HG02973 (cell line): ENCODE results near the gene ANGPT4.

Experiments
- ATAC-seq: cut with Tn5 transposase; IDR thresholded peaks from one replicate; pipeline ENCODE4 v1.9.1; 2021; ENCODE audit warnings: moderate library complexity; ENCODE audit not compliant: unreplicated experiment

Gene ANGPT4, protein sequence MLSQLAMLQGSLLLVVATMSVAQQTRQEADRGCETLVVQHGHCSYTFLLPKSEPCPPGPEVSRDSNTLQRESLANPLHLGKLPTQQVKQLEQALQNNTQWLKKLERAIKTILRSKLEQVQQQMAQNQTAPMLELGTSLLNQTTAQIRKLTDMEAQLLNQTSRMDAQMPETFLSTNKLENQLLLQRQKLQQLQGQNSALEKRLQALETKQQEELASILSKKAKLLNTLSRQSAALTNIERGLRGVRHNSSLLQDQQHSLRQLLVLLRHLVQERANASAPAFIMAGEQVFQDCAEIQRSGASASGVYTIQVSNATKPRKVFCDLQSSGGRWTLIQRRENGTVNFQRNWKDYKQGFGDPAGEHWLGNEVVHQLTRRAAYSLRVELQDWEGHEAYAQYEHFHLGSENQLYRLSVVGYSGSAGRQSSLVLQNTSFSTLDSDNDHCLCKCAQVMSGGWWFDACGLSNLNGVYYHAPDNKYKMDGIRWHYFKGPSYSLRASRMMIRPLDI

DNA sequence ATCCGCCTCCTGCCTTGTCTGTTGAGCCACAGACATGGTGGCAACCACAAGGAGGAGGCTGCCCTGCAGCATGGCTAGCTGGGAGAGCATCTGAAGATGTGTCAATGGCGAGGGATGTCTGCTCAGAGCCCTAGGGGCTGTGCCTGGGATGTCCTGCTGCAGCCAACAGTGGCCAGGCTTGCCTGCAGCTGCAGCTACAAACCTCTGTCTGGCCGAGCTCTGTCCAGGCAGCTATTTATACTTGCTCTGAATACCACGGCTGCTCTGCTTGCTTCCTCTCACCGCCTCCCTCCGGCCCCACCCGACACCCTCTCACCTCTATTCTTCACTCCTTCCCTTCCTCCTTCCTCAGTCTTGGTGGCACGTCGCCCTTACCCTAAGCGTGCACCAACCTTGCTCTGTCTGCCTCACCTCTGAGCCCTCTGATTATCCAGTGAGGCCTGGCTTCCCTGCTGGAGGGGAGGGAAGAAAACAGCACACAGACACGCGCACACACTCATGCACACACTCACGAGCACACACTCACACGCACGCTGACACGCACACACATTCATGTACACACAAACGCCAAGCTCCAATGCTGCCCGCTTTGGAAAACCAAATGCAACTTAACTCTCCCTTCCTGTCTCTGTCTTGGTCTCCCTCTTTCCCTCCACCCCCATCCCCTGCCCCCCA is at the start of gene ANGPT4:
Gene ANGPT4, minus strand, starts transcription at position 210 of the 675 bp plus-strand sequence. Its CDS starts 120 bp downstream, at position 90.
- ATAC-seq = no peak

DNA sequence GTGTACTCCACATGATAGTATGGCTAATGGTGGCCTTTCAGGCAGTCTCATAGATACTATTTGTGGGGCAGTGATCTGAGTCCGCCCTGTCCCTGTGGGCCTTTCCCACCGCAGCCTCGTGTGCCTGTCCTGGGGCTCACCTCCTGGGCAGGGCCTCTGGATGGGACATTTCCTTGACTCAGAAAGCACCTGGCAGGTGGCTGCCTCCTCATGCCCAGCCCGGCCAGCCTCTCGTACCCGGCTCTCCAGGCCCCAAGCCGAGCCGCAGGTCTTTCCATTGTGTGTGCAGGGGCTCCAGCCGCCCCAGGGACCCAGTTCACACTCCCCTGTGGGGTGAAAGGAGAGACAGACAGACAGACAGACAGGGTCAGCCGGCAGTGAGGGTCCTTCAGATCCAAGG is 47.7 kb upstream of the ANGPT4 start:
- ATAC-seq = no peak

DNA sequence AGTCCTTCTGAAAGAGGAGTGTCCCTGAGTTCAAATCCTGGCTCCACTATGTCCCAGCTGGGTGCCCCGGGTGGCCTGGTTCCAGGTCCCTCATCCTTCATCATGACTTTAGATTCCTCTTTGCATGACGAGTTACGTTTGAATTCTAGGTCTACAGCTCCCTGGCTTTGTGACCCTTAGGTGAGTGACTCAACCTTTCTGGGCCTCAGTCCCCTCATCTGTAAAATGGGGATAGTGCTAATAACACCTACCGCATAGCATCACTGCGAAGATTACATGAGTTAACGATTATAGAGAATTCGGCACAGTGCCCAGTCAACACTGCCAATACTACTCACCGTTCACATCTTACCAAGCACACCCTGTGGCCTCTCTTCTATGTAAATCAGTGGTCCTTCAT is 46.5 kb upstream of the ANGPT4 start:
- ATAC-seq = no peak

DNA sequence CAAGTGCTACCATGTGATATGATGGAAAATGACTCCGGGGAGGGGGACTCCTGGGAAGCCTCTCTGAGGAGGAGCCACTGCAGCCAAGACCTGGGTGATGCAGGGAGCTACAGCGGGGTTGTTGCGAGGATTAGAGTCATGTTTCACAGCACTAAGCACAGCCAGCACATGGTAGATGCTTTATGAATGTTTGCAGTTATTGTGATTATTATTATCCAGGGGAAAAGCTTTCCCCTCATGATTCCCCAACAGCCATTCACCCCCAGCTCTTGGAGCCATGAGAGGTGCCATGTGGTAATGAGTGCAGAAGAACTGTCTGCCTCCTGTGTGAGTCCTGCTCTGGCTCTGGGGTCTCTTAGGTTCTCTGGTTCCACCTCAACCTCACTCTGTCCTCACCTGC is 46.1 kb upstream of the ANGPT4 start:
- no peak for ATAC-seq

DNA sequence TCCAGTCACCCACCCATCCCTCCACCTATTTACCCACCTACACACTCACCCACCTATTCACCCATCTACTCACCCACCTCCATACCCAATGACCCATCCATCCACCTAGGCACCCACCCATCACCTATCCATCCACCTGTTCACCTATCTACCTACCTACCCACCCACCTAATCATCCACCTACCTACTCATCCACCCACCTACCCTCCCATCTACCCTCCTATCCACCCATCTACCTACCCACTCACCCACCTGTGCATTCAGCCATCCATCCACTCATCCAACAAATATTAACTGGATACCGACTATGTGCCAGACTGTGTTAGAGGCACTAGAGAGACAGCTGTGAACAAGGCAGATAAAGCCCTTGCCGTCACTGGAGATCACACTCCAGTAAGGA is 45.6 kb upstream of the ANGPT4 start:
- ATAC-seq = no peak

DNA sequence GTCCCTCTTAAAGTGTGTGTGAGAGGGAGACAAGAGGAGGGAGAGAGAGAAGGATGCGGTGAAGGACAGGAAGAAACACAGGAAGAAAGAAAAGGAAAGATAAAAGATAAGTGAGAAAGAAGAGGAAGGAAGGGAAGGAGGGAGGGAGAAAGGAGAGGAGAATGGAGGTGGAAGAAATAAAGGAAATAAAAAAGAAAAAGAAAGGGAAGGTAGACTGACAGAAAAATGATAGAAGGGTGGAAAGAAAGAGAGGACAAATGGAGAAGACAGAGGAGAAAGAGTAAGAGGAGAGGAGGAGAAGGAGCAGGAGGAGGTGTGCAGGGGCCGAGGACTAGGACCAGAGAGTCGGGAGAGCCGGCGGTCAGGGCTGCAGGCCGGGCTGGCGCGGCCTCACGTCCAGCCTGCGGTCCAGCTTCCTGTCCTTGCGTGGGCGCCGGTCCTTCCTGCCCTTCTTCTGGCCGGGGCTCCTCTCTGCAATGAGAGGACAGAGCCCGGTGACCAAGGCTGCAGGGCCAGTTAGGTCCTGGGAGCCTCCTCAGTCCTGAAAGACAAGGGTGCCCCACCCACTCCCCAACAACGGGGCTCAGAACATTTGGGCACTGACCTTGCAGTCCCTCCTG is 44.0 kb upstream of the ANGPT4 start:
- ATAC-seq = no peak

DNA sequence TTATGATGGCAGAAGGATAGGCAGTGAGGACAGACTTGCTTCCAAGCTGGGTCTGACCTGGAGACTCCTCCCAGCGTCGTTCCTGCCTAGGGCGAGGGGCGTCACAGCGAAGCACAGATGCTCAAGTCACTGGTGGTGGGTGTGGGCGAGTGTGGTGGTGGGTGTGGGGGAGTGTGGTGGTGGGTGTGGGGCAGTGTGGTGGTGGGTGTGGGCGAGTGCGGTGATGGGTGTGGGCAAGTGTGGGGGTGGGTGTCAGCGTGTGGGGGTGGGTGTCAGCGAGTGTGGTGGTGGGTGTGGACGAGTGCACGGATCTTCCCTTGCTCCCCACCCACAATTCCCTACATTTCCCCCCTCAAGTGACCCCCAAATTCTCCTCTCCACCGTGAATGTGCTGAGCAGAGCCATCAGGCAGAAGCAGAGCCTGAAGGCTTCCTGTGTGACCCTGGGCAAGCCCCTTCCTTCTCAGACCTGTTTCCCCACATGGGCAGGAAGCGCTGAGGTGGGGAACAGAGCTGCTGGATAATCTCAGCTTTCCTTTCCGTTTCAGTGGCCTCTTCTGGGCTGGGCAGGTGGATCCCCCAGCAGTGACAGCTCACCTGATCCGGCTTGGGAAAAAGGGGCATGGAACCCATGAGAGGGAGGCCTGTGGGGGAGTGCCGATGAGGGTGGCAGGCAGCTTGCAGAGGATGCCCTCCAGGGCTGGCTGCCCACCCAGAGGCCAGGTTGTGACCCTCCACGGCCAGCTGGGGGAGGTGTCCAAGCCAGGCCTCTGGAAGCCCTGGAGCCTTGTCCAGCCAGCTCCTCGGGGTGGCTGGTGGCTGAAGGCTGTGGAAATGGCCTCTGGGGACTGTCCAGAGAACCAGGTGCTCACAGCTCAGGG is 43.0 kb upstream of the ANGPT4 start:
- no peak for ATAC-seq

DNA sequence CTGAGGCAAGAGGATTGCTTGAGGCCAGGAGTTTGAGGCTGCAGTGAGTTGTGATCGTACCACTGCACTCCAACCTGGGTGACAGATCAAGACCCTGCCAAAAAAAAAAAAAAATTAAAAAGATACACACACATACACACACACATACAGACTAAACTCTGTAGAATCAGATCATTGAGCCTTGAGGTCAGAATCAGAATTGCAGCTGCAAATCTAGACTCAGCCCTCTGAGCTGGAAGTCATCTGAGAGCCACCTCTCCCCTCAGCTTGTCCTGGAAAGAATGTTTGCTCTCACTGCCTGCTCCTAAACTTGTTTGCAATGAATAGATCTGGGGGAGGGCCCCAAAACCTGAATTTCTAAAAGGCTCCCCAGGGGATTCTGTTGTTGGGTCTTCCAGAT is 41.4 kb upstream of the ANGPT4 start:
- no peak for ATAC-seq

DNA sequence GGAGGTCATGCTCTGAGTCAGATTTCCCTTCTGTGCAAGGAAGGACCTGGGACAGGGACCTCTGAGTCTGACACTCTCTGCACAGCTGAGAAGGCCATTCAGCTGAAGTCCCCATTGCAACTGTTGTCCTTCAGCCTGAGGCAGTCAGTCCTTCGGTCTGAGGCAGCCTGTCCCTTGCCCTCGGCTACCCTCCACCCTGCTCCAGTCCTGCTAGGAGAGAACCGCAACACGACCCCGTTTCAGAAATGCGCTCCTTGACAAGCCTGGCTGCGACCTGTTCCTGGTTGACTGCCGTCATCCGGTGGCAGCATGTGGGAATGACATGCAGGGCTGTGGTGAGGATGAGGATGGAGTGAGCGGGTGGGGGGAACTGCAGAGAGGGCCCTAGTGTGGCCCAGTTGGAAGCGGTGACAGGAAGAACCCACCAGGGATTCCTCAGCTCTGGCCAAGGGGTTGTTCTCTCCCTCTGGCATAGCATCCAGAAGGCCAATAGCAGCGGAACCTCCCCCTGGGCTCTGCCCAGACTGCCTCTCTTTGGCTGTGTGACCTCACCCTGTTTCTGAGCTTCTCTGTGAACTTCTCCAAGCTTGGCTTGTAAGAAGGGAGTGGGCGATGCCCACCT is 40.3 kb upstream of the ANGPT4 start:
- ATAC-seq = no peak

DNA sequence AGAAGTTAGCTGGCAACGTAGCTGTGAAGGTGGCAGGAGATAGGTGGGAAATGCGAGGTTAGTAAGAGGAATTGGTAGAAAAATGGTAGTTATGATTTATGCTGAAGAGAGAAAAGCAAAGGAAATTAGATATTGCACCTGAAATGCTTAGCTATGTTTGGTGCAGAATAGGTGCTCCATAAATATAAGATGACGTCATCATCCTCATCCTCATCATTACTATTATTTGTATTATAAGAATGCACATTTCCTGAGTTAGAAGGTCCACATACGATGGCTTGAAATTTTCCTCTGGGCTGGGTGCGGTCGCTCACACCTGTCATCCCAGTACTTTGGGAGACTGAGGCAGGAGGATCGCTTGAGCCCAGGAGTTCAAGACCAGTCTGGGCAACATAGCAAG is 39.5 kb upstream of the ANGPT4 start:
- ATAC-seq = no peak

DNA sequence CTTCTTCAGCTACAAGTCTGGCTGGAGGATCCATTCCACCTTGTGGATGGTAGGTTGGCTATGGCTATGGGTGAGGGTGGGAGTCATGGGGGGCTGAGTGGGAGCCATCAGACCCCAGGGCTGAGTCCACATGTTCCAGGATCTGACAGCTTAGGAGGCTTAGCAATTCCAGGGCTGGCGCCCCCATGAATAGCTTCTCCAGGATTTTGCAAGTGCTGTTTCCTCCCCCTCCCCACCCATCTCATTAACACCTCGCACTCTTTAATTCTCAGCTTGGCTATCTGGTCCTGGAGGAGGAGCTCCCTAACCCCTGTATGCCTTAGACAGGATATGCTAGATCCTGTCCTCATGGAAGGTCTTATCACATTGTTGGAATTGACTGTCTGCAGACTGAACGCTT is 39.0 kb upstream of the ANGPT4 start:
- ATAC-seq = no peak

DNA sequence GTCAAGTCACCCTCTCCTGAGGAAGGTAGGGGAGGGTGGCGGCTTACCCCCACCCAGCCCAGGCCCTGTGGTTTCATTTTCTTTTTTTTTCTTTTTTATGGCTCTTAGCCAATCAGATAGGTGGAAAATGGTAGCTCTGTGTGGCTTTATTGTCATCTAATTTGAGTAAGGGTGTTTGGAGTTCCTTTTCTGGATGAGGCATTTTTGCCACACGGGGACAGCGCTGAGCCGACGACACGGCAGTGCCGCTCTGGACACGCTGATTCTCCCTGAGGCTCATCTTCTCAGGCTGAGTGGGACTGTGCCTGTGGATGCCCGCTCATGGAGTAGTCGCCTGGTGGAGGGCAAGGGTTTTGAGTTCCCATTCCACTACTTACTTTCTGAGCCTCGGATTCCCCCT is 37.6 kb upstream of the ANGPT4 start:
- no peak for ATAC-seq

DNA sequence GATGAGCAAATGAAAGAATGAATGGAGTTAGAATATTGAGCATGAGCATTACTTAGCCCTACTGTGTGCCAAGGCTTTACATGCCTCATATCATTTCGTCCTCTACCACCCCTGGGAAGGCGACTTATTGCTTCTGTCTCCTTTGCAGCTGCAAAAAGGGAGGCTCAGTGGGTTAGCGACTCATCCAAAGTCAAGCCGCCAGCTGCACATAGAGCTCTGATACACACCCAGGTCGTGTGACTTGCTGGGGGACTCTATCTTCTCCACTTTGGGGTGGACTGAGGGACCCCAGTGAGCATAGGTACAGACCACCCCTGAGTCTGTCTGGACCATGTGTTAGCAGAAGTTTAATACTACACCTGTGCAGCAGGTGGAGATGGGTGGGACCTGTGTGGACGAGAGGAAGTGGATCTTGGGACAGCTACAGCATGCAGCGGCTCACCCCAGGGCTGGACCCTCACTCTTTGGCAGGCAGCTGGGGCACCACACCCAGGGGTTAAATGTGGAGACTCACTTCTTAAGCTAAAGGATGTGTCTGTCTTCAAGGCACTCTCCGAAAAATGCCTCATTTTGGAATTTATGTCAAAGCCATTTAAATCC is 36.2 kb upstream of the ANGPT4 start:
- no peak for ATAC-seq

DNA sequence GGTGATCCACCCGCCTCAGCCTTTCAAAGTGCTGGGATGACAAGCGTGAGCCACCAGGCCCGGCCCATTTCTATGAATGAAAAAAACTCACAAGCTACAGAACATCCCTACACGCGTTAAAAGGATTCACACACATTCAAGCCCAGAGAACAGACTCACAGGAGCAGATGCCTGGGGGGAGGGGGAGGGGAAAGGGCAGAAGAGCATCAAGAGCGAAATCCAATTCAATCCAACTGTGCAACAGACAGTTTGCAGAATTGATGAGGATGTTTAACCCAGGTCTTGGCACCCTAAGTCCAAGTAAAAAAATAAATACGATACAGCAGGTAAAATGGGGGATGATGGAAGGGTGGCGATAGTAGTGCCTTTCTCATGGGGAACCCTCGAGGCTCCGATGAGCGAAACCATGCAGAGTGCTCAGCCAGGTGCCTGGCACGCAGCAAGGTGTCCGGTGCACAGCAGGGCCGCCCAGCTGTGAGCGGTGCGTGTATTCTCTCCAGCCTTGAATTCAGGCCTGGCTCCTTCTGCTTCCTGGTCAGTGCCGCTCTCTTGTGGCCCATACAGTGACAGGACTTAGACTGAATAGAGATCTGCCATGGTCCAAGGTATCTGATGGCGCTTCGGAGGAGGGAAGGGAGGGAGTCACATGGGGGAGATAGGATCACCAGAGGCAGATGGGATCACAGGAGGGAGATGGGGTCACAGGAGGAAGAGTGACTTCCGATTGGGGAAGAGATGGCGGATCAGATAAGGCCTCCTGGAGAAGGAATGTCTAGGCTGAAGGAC is 35.4 kb upstream of the ANGPT4 start:
- no peak for ATAC-seq

DNA sequence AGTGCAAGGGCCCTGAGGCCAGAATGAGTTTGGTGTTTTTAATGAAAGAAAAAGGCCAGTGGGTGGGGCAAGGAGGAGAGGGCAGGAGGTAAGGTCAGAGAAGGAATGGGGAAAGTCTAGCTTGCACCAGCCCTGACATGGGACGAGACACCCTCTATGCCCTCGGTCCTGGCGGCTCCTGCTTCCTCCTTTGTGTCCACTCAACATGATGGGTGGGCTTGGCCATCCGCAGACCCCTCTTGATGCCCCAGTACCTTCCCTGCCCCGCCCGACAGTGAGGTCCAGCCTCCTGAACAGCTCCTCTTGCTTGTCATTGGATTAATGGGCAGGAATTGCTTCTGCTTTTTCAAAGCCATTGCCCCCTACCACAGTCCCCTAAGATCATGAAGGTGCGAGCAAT is 33.6 kb upstream of the ANGPT4 start:
- ATAC-seq = no peak

DNA sequence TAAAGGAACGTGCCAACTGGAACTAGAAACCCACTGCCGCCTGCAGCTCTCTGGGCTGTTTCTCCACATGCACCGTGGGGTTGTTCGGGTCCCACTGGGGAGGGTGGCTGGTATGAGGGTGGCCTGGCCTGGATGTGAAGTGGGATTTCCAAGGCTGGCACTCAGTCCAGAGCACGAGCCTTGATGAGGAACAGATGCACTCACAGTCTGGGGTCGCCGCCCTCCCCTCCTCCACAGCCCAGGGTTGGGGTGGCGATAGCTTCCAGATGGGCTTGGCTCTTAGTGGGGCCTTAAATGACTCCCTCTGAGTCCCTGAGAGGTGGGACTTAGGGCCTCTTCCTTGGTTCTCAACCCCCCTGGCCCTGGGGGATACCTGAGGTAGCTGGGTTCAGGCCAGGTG is 30.7 kb upstream of the ANGPT4 start:
- ATAC-seq = no peak

DNA sequence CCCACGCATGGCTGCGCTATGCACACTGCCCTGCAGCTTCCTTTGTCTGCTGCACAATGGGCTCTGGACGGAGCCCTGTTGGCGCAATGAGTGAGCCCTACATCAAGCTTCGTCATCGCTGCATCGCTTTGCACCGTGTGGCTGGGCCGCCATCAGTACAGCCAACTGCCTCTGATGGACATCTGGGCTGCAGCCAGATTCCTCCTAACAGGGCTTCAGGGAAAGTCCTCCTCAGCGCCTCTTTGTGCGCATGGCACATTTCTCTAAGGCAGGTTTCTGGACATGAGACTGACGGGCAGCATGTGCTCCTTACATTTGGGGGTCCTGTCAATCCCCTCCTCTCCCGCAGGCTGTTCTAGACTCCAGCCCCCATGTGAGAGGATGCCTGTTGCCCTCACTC is 29.7 kb upstream of the ANGPT4 start:
- no peak for ATAC-seq

DNA sequence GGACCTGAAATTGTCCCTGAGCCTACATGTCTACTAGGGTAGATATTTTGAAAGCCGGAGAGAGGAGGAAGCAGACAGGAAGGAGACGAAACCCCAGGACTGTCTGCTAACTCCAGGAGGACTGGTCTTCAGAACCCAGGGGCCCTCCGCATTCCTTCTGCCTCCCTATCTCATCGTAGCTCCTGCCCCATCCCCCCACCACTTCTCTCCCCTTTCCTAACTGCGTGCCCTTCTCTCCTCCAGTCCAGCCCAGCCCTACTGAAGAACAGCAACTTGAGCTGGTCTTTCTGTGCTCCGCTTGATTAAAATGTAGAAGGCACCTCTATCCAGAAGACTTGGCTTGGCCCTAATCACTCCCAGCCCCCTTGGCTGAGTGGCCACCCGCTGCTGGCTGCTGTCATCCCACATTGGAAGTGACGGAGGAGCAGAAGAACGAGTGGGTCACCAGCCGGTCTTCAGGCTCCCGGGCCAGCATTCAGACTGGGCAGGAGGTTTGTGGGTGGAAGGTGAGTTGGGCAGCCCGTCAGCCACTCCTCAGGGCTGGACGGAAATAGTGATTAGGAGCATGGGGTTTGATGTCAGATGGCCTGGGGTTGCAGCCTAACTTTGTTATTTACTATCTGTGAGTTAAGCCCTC is 28.8 kb upstream of the ANGPT4 start:
- no peak for ATAC-seq

DNA sequence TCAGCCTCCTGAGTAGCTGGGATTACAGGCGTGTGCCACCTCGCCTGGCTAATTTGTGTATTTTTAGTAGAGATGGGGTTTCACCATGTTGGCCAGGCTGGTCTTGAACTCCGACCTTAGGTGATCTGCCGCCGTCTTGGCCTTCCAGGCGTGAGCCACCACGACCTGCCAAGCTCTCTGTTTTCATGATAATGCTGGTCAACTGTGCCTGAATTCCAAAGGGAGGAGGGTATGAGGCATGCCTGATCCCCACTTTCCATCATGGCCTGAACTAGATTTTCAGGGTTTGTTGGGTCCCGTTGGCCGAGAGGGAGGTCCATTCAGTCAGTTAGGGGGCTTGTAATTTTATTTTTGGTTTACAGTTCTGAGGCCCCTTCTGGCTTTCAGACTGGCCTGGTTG is 28.0 kb upstream of the ANGPT4 start:
- no peak for ATAC-seq
